Activated CD4-positive, CD25-positive, alpha-beta regulatory T cell treated with anti-CD3 and anti-CD28 coated beads, Interleukin-2, amount 50 U/mL, for 72 hours (primary cell): Measurements from ENCODE around the gene CLPTM1.
A peak's percentile ranks its signal among the peaks of the same experiment; 100 is the strongest.
"Not testable (repeated sequence)": the region's sequence is repeated elsewhere in the genome, so short reads cannot be mapped to it uniquely, and the experiment has no call there.

ENCODE experiments used
- DNase-seq: peaks from one replicate; pipeline ENCODE4 v3.0.0; 2021

The CLPTM1 gene

GRCh38 chr19:44975444-44975843, 20.3 kb downstream of the CLPTM1 start:
- no peak for DNase-seq

- no peak for DNase-seq
These were observed 28.8 kb downstream of the CLPTM1 start for GRCh38 chr19:44984005-44984404.

- DNase-seq, result no peak
These were observed 30.3 kb downstream of the CLPTM1 start for GRCh38 chr19:44985445-44985844.

GRCh38 chr19:44986389-44986788, 31.2 kb downstream of the CLPTM1 start:
- DNase-seq, result no peak

GRCh38 chr19:44987148-44987675, 32.0 kb downstream of the CLPTM1 start:
- no peak for DNase-seq

- no peak for DNase-seq
These were observed 33.1 kb downstream of the CLPTM1 start for GRCh38 chr19:44988273-44988672.

GRCh38 chr19:44988896-44989556, 33.8 kb downstream of the CLPTM1 start:
- peak; percentile 49 for DNase-seq

GRCh38 chr19:44990459-44990858, 35.3 kb downstream of the CLPTM1 start:
- DNase-seq, result no peak

GRCh38 chr19:44990966-44991365, 35.8 kb downstream of the CLPTM1 start:
- DNase-seq, result no peak

GRCh38 chr19:44992336-44993163, 37.4 kb downstream of the CLPTM1 start:
- no peak for DNase-seq

- DNase-seq, result no peak
These were observed 38.3 kb downstream of the CLPTM1 start for GRCh38 chr19:44993526-44993925.

GRCh38 chr19:44993926-44994537, 38.9 kb downstream of the CLPTM1 start:
- DNase-seq, result no peak

- no peak for DNase-seq
These were observed 42.8 kb downstream of the CLPTM1 start for GRCh38 chr19:44998025-44998424.

- not testable (repeated sequence) for DNase-seq
These were observed 44.1 kb downstream of the CLPTM1 start for GRCh38 chr19:44999131-44999925.

GRCh38 chr19:45000665-45001064, 45.5 kb downstream of the CLPTM1 start:
- not testable (repeated sequence) for DNase-seq

- DNase-seq, result peak; percentile 99
These were observed 46.0 kb downstream of the CLPTM1 start, which contains the start of gene RELB for GRCh38 chr19:45001087-45001739. RELB (plus strand) TSS chr19:45001464; CDS start chr19:45001580, 116 bp downstream.

- DNase-seq, result no peak
These were observed 48.3 kb downstream of the CLPTM1 start for GRCh38 chr19:45003485-45003884.

GRCh38 chr19:45005787-45006186, 50.6 kb downstream of the CLPTM1 start:
- no peak for DNase-seq

- no peak for DNase-seq
These were observed 53.4 kb downstream of the CLPTM1 start for GRCh38 chr19:45008552-45008951.

- no peak for DNase-seq
These were observed 54.6 kb downstream of the CLPTM1 start for GRCh38 chr19:45009625-45010255.

GRCh38 chr19:45010306-45010705, 55.1 kb downstream of the CLPTM1 start:
- no peak for DNase-seq

GRCh38 chr19:45011959-45012358, 56.8 kb downstream of the CLPTM1 start:
- no peak for DNase-seq
